HEK293 (cell line): Measurements from ENCODE around the gene CDR2L.

ENCODE experiments used
- CTCF ChIA-PET: fragments of 350-600 bp; formaldehyde crosslinking; extraction: SDS; loops from one replicate; lab custom pipeline; 2021; ENCODE audit warnings: antibody characterized with exemption; lab: Yijun Ruan, JAX
- POLR2A ChIA-PET: fragments of 300-600 bp; formaldehyde crosslinking; extraction: SDS; loops from one replicate; lab custom pipeline; 2020; ENCODE audit warnings: antibody characterized with exemption, inconsistent platforms; lab: Yijun Ruan, JAX
- H3K27ac ChIP-seq: fragments of 200-500 bp; sonication (Bioruptor generic); 2 replicates; pipeline ENCODE4 v1.5.1; 2014; ENCODE audit warnings: low read depth, low read length, control low read depth, inconsistent platforms; ENCODE audit errors: extremely low read depth
- H3K36me3 ChIP-seq, 2 experiments: fragments of 200-500 bp in 1 of 2; sonication (Bioruptor generic) in 1 of 2; 1 replicate in 1 of 2; 2 replicates in 1 of 2; pipeline ENCODE4 v1.5.1; 2014 to 2017; ENCODE audit warnings: inconsistent platforms in 2 of 2, low read length in 2 of 2; ENCODE audit not compliant: control insufficient read depth in 2 of 2, insufficient read depth in 1 of 2
- H3K4me1 ChIP-seq: fragments of 200-500 bp; sonication (Bioruptor generic); 2 replicates; pipeline ENCODE4 v1.5.1; 2014; ENCODE audit warnings: mild to moderate bottlenecking, low read length, inconsistent platforms; ENCODE audit not compliant: control insufficient read depth, insufficient read depth
- H3K4me3 ChIP-seq: 2 replicates; pipeline ENCODE4 v1.5.1; 2011; ENCODE audit warnings: low read depth, mild to moderate bottlenecking, control low read depth, low read length, moderate library complexity
- H3K9me3 ChIP-seq: fragments of 200-500 bp; sonication (Bioruptor generic); 2 replicates; pipeline ENCODE4 v1.5.1; 2014; ENCODE audit warnings: low read depth, low read length, inconsistent platforms; ENCODE audit not compliant: control insufficient read depth, insufficient read depth
- GLIS2 ChIP-seq: fragments of 450-650 bp; formaldehyde crosslinking; IDR thresholded peaks from 2 replicates; pipeline ENCODE4 v1.5.1; 2016; ENCODE audit warnings: missing biosample characterization, missing genetic modification characterization
- KLF16 ChIP-seq: fragments of 450-650 bp; formaldehyde crosslinking; IDR thresholded peaks from 2 replicates; pipeline ENCODE4 v1.5.1; 2017; ENCODE audit warnings: missing biosample characterization, missing genetic modification characterization
- SALL2 ChIP-seq: fragments of 450-650 bp; formaldehyde crosslinking; IDR thresholded peaks from 2 replicates; pipeline ENCODE4 v1.5.0; 2017; ENCODE audit warnings: missing biosample characterization, mild to moderate bottlenecking, missing genetic modification characterization, borderline replicate concordance
- SP2 ChIP-seq: fragments of 450-650 bp; formaldehyde crosslinking; IDR thresholded peaks from 2 replicates; pipeline ENCODE4 v1.5.1; 2016; ENCODE audit warnings: missing biosample characterization, missing genetic modification characterization
- TRIM28 ChIP-seq: IDR thresholded peaks from 2 replicates; pipeline ENCODE4 v1.6.1; 2011; ENCODE audit warnings: low read length, control low read depth, borderline replicate concordance
- YY1 ChIP-seq: fragments of 450-650 bp; formaldehyde crosslinking; IDR thresholded peaks from 2 replicates; pipeline ENCODE4 v1.5.1; 2018; ENCODE audit warnings: missing biosample characterization, missing genetic modification characterization
- YY2 ChIP-seq: fragments of 450-650 bp; formaldehyde crosslinking; IDR thresholded peaks from 2 replicates; pipeline ENCODE4 v1.5.1; 2016; ENCODE audit warnings: missing biosample characterization, missing genetic modification characterization
- ZBTB48 ChIP-seq: fragments of 450-650 bp; formaldehyde crosslinking; IDR thresholded peaks from 2 replicates; pipeline ENCODE4 v1.5.1; 2016; ENCODE audit warnings: missing biosample characterization, missing genetic modification characterization
- ZBTB8A ChIP-seq: fragments of 450-650 bp; formaldehyde crosslinking; IDR thresholded peaks from 2 replicates; pipeline ENCODE4 v1.5.1; 2016; ENCODE audit warnings: missing biosample characterization, missing genetic modification characterization
- ZEB2 ChIP-seq: fragments of 450-650 bp; formaldehyde crosslinking; IDR thresholded peaks from 2 replicates; pipeline ENCODE4 v1.5.1; 2016; ENCODE audit warnings: missing biosample characterization, missing genetic modification characterization
- ZFHX2 ChIP-seq: fragments of 450-650 bp; formaldehyde crosslinking; conservative IDR thresholded peaks from 2 replicates; pipeline ENCODE4 v1.5.1; 2016; ENCODE audit warnings: missing biosample characterization, missing genetic modification characterization
- ZFP69B ChIP-seq: fragments of 450-650 bp; formaldehyde crosslinking; IDR thresholded peaks from 2 replicates; pipeline ENCODE4 v1.5.1; 2016; ENCODE audit warnings: missing biosample characterization, missing genetic modification characterization
- ZNF19 ChIP-seq: fragments of 450-650 bp; formaldehyde crosslinking; IDR thresholded peaks from 2 replicates; pipeline ENCODE4; 2016; ENCODE audit warnings: missing biosample characterization, missing genetic modification characterization, low read depth
- ZNF302 ChIP-seq: fragments of 450-650 bp; formaldehyde crosslinking; IDR thresholded peaks from 2 replicates; pipeline ENCODE4 v1.5.1; 2016; ENCODE audit warnings: missing biosample characterization, missing genetic modification characterization, low read depth
- ZNF416 ChIP-seq: fragments of 450-650 bp; formaldehyde crosslinking; IDR thresholded peaks from 2 replicates; pipeline ENCODE4 v1.5.1; 2016; ENCODE audit warnings: missing biosample characterization, missing genetic modification characterization
- ZNF510 ChIP-seq: fragments of 450-650 bp; formaldehyde crosslinking; IDR thresholded peaks from 2 replicates; pipeline ENCODE4 v1.5.1; 2018; ENCODE audit warnings: mild to moderate bottlenecking, missing genetic modification characterization, missing biosample characterization; ENCODE audit not compliant: insufficient replicate concordance
- ZNF530 ChIP-seq: fragments of 450-650 bp; formaldehyde crosslinking; IDR thresholded peaks from 2 replicates; pipeline ENCODE4 v1.5.1; 2016; ENCODE audit warnings: low read depth, missing biosample characterization, missing genetic modification characterization
- ZNF544 ChIP-seq: fragments of 450-650 bp; formaldehyde crosslinking; IDR thresholded peaks from 2 replicates; pipeline ENCODE4 v1.5.0; 2017; ENCODE audit warnings: missing biosample characterization, missing genetic modification characterization
- ZNF548 ChIP-seq: fragments of 450-650 bp; formaldehyde crosslinking; IDR thresholded peaks from 2 replicates; pipeline ENCODE4 v1.5.1; 2016; ENCODE audit warnings: missing biosample characterization, missing genetic modification characterization
- ZNF571 ChIP-seq: fragments of 450-650 bp; formaldehyde crosslinking; IDR thresholded peaks from 2 replicates; pipeline ENCODE4 v1.5.0; 2017; ENCODE audit warnings: missing biosample characterization, missing genetic modification characterization
- ZNF677 ChIP-seq: fragments of 450-650 bp; IDR thresholded peaks from 2 replicates; pipeline ENCODE4 v1.5.0; 2018; ENCODE audit warnings: missing biosample characterization, mild to moderate bottlenecking, missing genetic modification characterization, moderate library complexity
- ZNF776 ChIP-seq: fragments of 450-650 bp; formaldehyde crosslinking; IDR thresholded peaks from 2 replicates; pipeline ENCODE4 v1.5.0; 2017; ENCODE audit warnings: missing biosample characterization, missing genetic modification characterization, borderline replicate concordance
- ZNF837 ChIP-seq: fragments of 450-650 bp; formaldehyde crosslinking; IDR thresholded peaks from 2 replicates; pipeline ENCODE4 v1.5.1; 2016; ENCODE audit warnings: missing biosample characterization, missing genetic modification characterization
- ZXDB ChIP-seq: fragments of 450-650 bp; formaldehyde crosslinking; IDR thresholded peaks from 2 replicates; pipeline ENCODE4 v1.5.1; 2016; ENCODE audit warnings: missing biosample characterization, missing genetic modification characterization
- TF ChIP-seq, protein P1 (sequence below): fragments of 450-650 bp; formaldehyde crosslinking; IDR thresholded peaks from 2 replicates; pipeline ENCODE4 v1.5.1; 2016; ENCODE audit warnings: missing biosample characterization, missing genetic modification characterization, borderline replicate concordance
- TF ChIP-seq, protein P2 (sequence below): fragments of 450-650 bp; formaldehyde crosslinking; IDR thresholded peaks from 2 replicates; pipeline ENCODE4 v1.5.1; 2017; ENCODE audit warnings: missing biosample characterization, missing genetic modification characterization
- TF ChIP-seq, protein P3 (sequence below): fragments of 450-650 bp; formaldehyde crosslinking; IDR thresholded peaks from 2 replicates; pipeline ENCODE4 v1.5.1; 2016; ENCODE audit warnings: missing biosample characterization, missing genetic modification characterization
- TF ChIP-seq, protein P4 (sequence below): fragments of 450-650 bp; formaldehyde crosslinking; IDR thresholded peaks from 2 replicates; pipeline ENCODE4 v1.5.1; 2016; ENCODE audit warnings: missing biosample characterization, missing genetic modification characterization
- TF ChIP-seq, protein P5 (sequence below): fragments of 450-650 bp; formaldehyde crosslinking; IDR thresholded peaks from 2 replicates; pipeline ENCODE4 v1.5.1; 2017; ENCODE audit warnings: missing biosample characterization, missing genetic modification characterization

CDR2L gene

DNA sequence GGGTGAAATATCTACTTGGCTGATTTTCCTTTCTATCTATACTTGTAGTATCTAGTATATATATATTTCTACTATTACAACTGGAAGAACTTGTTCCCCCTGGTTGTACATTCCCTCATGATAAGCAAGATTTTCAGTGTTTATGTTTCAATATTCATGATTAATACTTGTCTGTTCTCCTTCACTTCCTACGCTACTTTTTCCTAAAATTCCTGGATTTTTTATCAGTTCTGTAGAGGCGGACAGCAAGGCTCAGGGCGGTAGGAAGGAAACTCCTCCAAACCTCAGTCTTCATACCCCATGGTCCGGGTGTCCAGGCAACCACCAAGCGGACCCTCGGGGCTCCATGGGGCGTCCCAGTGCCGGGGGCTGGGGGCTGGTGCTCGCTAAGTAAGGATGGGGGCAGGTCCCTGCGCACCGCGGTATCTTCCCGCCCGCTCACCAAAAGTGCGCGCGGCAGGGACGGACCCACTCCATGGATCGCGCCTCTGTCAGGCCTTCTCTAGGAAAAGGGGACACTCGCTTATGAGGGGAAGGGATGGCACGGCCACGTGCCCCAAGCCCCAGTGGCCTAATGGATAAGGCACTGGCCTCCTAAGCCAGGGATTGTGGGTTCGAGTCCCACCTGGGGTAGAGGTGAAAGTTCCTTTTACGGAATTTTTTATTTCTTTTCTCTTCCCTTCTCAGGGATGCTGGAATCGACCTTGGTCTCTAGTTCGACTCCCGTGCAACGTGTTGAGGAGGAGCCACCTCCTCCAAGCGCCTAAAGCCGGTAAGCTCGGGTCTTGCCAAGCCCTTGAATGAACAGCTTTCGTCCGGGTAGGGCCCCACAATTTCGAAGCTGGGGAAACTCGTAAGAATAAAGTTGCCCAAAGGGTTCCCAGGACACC is 46.2 kb downstream of the CDR2L start:
- peak overlapping the region; percentile 60 for H3K4me3 ChIP-seq
- CTCF ChIA-PET: interaction anchor here (0.6 to 3.3 kb wide), 9 partner anchors 20 to 175 kb away, joined by 3 to 15 read pairs (median 4); partner anchors contain the start of genes MRPL58 and OTOP2
- POLR2A ChIA-PET: interaction anchor here (0.6 to 3.6 kb wide), 13 partner anchors 14 to 814 kb away, joined by 3 to 46 read pairs (median 9); partner anchors contain the start of genes ATP5PD, CDR2L, FDXR and HID1
- peak overlapping the region; percentile 94 for H3K27ac ChIP-seq
- H3K36me3 ChIP-seq: peaks cover 0 to 4% of the 10 kb centered on the region in 2 experiments; a peak in 2 of 3 replicates
- H3K9me3 ChIP-seq: no peaks in the 10 kb centered on the region
- H3K4me1 ChIP-seq: peaks cover 19% of the 10 kb centered on the region
- TF ChIP-seq ZNF416 (tag by site-specific recombination): no peak
- TF ChIP-seq ZFP69B (tag by site-specific recombination): peak; percentile 90
- TF ChIP-seq ZNF302 (tag by site-specific recombination): no peak
- TF ChIP-seq TRIM28: peak; percentile 47; the same call in 1 of the 2 replicates
- no peak for TF ChIP-seq ZNF19 (tag by site-specific recombination)
- TF ChIP-seq ZNF544 (tag by site-specific recombination): no peak
- TF ChIP-seq YY1 (tag by site-specific recombination): peak; percentile 70
- TF ChIP-seq ZNF571: no peak
- TF ChIP-seq ZNF510 (tag by site-specific recombination): no peak
- TF ChIP-seq, protein P1, sequence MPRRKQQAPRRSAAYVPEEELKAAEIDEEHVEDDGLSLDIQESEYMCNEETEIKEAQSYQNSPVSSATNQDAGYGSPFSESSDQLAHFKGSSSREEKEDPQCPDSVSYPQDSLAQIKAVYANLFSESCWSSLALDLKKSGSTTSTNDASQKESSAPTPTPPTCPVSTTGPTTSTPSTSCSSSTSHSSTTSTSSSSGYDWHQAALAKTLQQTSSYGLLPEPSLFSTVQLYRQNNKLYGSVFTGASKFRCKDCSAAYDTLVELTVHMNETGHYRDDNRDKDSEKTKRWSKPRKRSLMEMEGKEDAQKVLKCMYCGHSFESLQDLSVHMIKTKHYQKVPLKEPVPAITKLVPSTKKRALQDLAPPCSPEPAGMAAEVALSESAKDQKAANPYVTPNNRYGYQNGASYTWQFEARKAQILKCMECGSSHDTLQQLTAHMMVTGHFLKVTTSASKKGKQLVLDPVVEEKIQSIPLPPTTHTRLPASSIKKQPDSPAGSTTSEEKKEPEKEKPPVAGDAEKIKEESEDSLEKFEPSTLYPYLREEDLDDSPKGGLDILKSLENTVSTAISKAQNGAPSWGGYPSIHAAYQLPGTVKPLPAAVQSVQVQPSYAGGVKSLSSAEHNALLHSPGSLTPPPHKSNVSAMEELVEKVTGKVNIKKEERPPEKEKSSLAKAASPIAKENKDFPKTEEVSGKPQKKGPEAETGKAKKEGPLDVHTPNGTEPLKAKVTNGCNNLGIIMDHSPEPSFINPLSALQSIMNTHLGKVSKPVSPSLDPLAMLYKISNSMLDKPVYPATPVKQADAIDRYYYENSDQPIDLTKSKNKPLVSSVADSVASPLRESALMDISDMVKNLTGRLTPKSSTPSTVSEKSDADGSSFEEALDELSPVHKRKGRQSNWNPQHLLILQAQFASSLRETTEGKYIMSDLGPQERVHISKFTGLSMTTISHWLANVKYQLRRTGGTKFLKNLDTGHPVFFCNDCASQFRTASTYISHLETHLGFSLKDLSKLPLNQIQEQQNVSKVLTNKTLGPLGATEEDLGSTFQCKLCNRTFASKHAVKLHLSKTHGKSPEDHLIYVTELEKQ (tag by site-specific recombination): peak; percentile 59; the same call in 1 of the 2 replicates
- TF ChIP-seq, protein P2, sequence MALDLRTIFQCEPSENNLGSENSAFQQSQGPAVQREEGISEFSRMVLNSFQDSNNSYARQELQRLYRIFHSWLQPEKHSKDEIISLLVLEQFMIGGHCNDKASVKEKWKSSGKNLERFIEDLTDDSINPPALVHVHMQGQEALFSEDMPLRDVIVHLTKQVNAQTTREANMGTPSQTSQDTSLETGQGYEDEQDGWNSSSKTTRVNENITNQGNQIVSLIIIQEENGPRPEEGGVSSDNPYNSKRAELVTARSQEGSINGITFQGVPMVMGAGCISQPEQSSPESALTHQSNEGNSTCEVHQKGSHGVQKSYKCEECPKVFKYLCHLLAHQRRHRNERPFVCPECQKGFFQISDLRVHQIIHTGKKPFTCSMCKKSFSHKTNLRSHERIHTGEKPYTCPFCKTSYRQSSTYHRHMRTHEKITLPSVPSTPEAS (tag by site-specific recombination): peak; percentile 31; the same call in 1 of the 2 replicates
- peak; percentile 71 for TF ChIP-seq GLIS2 (tag by site-specific recombination)
- peak; percentile 18; the same call in 1 of the 2 replicates for TF ChIP-seq ZXDB (tag by site-specific recombination)
- TF ChIP-seq ZFHX2 (tag by site-specific recombination): peak; percentile 25; the same call in 1 of the 2 replicates
- no peak for TF ChIP-seq SALL2 (tag by site-specific recombination)
- no peak for TF ChIP-seq ZNF548
- 0 out of 2 replicates have a peak, but pooled peaks have one; percentile 72 for TF ChIP-seq ZEB2
- peak; percentile 81 for TF ChIP-seq ZBTB48 (tag by site-specific recombination)
- TF ChIP-seq, protein P3, sequence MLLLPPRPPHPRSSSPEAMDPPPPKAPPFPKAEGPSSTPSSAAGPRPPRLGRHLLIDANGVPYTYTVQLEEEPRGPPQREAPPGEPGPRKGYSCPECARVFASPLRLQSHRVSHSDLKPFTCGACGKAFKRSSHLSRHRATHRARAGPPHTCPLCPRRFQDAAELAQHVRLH (tag by site-specific recombination): peak; percentile 73
- TF ChIP-seq, protein P4, sequence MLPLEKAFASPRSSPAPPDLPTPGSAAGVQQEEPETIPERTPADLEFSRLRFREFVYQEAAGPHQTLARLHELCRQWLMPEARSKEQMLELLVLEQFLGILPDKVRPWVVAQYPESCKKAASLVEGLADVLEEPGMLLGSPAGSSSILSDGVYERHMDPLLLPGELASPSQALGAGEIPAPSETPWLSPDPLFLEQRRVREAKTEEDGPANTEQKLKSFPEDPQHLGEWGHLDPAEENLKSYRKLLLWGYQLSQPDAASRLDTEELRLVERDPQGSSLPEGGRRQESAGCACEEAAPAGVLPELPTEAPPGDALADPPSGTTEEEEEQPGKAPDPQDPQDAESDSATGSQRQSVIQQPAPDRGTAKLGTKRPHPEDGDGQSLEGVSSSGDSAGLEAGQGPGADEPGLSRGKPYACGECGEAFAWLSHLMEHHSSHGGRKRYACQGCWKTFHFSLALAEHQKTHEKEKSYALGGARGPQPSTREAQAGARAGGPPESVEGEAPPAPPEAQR: 0 out of 2 replicates have a peak, but pooled peaks have one; percentile 36
- TF ChIP-seq ZNF776: no peak
- peak; percentile 87 for TF ChIP-seq KLF16 (tag by site-specific recombination)
- TF ChIP-seq ZNF677 (tag by site-specific recombination): no peak; the same call in 1 of the 2 replicates
- peak; percentile 68 for TF ChIP-seq SP2 (tag by site-specific recombination)
- TF ChIP-seq ZBTB8A: no peak
- no peak for TF ChIP-seq ZNF837 (tag by site-specific recombination)
- no peak for TF ChIP-seq ZNF530 (tag by site-specific recombination)
- TF ChIP-seq YY2 (tag by site-specific recombination): peak; percentile 53; the same call in 1 of the 2 replicates
- TF ChIP-seq, protein P5, sequence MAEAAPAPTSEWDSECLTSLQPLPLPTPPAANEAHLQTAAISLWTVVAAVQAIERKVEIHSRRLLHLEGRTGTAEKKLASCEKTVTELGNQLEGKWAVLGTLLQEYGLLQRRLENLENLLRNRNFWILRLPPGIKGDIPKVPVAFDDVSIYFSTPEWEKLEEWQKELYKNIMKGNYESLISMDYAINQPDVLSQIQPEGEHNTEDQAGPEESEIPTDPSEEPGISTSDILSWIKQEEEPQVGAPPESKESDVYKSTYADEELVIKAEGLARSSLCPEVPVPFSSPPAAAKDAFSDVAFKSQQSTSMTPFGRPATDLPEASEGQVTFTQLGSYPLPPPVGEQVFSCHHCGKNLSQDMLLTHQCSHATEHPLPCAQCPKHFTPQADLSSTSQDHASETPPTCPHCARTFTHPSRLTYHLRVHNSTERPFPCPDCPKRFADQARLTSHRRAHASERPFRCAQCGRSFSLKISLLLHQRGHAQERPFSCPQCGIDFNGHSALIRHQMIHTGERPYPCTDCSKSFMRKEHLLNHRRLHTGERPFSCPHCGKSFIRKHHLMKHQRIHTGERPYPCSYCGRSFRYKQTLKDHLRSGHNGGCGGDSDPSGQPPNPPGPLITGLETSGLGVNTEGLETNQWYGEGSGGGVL: no peak
